ENCODE data around the gene STX1B. TPM values are rescaled to one million over a fixed set of nuclear protein-coding genes. Genes with fewer than 3 reads are reported as not detected.

STX1B gene
- total and polyA plus RNA-seq, 4 experiments from 2014 or later, result 1.5 to 2.4 TPM; not detected in 2

DNA sequence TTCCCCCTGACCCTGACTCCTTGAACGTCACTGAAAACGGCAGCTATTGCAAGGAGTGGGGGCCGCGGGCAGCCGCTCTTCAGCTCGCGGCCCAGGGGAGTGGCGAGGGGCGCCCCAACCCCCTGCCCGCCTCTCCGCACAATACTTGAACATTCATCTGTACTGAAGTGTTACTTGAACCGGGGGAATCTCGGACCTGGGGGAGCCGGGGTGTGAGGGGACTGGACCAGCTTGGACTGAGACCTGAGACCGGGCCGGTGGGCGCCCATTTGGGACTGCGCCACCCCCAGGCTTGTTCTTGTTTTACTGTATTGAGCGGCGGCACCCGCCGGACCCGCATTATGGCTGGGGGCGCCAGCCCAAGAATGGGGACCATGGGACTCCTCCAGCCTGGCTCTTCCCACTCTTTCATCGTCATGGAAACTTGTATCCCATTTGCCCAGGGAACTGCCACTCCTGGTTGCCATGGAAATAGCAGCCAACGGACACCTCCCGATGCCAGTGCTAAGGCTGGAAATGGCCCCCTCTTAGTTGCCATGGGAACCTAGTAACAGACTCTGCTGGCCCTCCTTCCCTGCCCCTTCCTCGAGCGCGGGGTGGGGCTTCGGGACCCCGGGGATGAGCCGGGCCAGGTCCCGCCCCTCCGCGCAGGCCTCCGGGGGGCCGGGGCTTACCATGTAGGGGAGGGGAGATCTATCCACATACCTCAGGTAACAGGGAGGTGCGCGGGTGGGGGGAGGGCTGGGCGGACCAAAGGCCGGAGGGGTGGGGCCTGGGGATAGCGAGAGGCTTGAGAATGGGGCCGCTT lies 62.4 kb downstream of the STX1B start:
- Mint-ChIP-seq H3K9me3 (no peaks in the 10 kb centered on the region), H3K36me3 (peaks cover 0 to 8% of the 10 kb centered on the region in 2 donors), H3K4me3 (peak overlapping the region in 2 of 8 donors; percentile 21 to 63), H3K4me1 (peaks cover 9 to 26% (median 20%) of the 10 kb centered on the region in 4 donors), H3K27me3 (no peaks in the 10 kb centered on the region), H3K27ac (peak overlapping the region in 4 of 7 donors; percentile 35 to 83 (median 68))
- Histone ChIP-seq H3K9me3 (ENCODE audit: control insufficient read depth in 1 of 2, low read length in 2 of 2) (no peaks in the 10 kb centered on the region), H3K4me1 (ENCODE audit: insufficient read depth, low read length) (peaks cover 15% of the 10 kb centered on the region), H3K36me3 (ENCODE audit: insufficient read depth, low read length) (no peaks in the 10 kb centered on the region), H3K27ac (ENCODE audit: low read depth, low read length) (no peak overlapping the region), H3K4me3 (ENCODE audit: low read length in 2 of 2) (no peak overlapping the region), H3K27me3 (ENCODE audit: insufficient read depth, low read length) (no peaks in the 10 kb centered on the region)
- ChIA-PET POLR2A (ENCODE audit: partially characterized antibody) (interaction anchor here (1.8 kb wide), 1 partner anchor 195 kb away, joined by 10 read pairs; no protein-coding TSS in a partner anchor), CTCF (ENCODE audit: partially characterized antibody) (interaction anchor here (0.7 to 1.4 kb wide), 2 partner anchors 47 to 921 kb away, joined by 3 read pairs; no protein-coding TSS in a partner anchor)
- DNase-seq, result no peak
- intact Hi-C loops (cut with micrococcal nuclease), result no loop called here

DNA sequence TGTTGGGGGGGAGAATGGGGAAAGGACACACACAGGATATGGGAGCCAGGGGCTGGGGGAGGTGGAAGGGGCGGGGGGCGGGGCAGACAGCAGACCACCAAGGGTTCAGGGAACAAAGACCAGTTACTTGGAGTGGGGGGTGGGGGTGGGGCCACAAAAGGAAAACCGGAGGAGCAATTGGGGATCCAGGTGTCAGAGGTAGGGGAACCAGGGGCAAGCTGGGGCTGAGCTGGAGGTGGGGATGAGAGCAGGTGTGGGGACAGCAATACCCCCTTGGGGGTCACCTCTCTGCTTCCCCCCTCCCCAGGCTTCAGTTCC lies 62.9 kb downstream of the STX1B start:
- no peaks in the 10 kb centered on the region for H3K27me3 ChIP-seq (ENCODE audit: insufficient read depth, low read length)
- Mint-ChIP-seq H3K4me3 (no peak overlapping the region), H3K27ac (no peak overlapping the region), H3K36me3 (peaks cover 0 to 8% of the 10 kb centered on the region in 2 donors), H3K9me3 (no peaks in the 10 kb centered on the region), H3K27me3 (no peaks in the 10 kb centered on the region), H3K4me1 (peaks cover 9 to 30% (median 20%) of the 10 kb centered on the region in 4 donors)
- no peak overlapping the region for H3K4me3 ChIP-seq (ENCODE audit: low read length in 2 of 2)
- CTCF ChIA-PET (ENCODE audit: partially characterized antibody), result no interaction called here
- no peak overlapping the region for H3K27ac ChIP-seq (ENCODE audit: low read depth, low read length)
- intact Hi-C loops (cut with micrococcal nuclease), result no loop called here
- no peak for DNase-seq
- H3K9me3 ChIP-seq (ENCODE audit: control insufficient read depth in 1 of 2, low read length in 2 of 2), result no peaks in the 10 kb centered on the region
- POLR2A ChIA-PET (ENCODE audit: partially characterized antibody), result interaction anchor here (0.7 kb wide), 1 partner anchor 127 kb away, joined by 4 read pairs; the partner anchor contains the start of genes ZNF646 and ZNF668
- no peaks in the 10 kb centered on the region for H3K36me3 ChIP-seq (ENCODE audit: insufficient read depth, low read length)
- H3K4me1 ChIP-seq (ENCODE audit: insufficient read depth, low read length), result peaks cover 15% of the 10 kb centered on the region

DNA sequence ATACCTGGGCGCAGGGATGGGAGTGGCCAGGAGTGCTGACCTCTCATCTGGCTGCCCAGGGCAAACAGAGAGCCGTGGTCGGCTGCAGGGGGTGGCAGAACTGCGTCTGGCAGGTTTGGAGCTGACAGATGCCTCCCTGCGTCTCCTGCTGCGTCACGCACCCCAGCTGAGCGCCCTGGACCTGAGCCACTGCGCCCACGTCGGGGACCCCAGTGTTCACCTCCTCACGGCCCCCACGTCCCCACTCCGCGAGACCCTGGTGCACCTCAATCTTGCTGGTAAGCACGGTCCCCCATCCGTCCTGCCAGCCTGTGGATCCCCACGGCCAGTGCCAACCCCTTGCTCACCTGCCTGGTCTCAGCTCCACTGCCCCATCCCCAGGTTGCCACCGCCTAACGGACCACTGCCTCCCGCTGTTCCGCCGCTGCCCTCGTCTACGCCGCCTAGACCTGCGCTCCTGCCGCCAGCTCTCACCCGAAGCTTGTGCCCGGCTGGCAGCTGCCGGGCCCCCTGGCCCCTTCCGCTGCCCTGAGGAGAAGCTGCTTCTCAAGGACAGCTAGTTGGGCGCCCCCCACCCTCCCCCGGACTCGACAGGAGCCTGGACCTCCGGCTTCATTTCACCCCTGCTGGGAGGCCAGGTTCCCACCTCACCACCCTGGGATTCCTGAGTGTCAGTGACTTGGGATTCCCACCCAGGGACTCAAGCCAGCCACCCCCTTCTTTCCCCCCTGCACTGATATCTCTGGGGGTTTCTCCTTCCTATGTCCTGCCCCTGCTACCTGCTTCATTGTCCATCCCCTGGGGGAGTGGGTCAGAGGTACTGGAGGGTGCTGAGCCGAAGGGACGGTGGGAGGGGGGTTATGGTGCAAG lies 63.5 kb downstream of the STX1B start:
- H3K36me3 ChIP-seq (ENCODE audit: insufficient read depth, low read length), result no peaks in the 10 kb centered on the region
- Mint-ChIP-seq H3K4me3 (peak overlapping the region in 3 of 8 donors; percentile 52 to 77 (median 57)), H3K27ac (peak overlapping the region in 4 of 7 donors; percentile 55 to 90 (median 72)), H3K9me3 (no peaks in the 10 kb centered on the region), H3K4me1 (peaks cover 11 to 36% (median 24%) of the 10 kb centered on the region in 4 donors), H3K36me3 (peaks cover 0 to 8% of the 10 kb centered on the region in 2 donors), H3K27me3 (no peaks in the 10 kb centered on the region)
- CTCF ChIA-PET (ENCODE audit: partially characterized antibody), result no interaction called here
- H3K4me1 ChIP-seq (ENCODE audit: insufficient read depth, low read length), result peaks cover 21% of the 10 kb centered on the region
- H3K4me3 ChIP-seq (ENCODE audit: low read length in 2 of 2), result no peak overlapping the region
- POLR2A ChIA-PET (ENCODE audit: partially characterized antibody), result interaction anchor here (0.7 kb wide), 1 partner anchor 127 kb away, joined by 4 read pairs; the partner anchor contains the start of genes ZNF646 and ZNF668
- H3K27me3 ChIP-seq (ENCODE audit: insufficient read depth, low read length), result no peaks in the 10 kb centered on the region
- intact Hi-C loops (cut with micrococcal nuclease), result no loop called here
- DNase-seq, result no peak
- no peak overlapping the region for H3K27ac ChIP-seq (ENCODE audit: low read depth, low read length)
- no peaks in the 10 kb centered on the region for H3K9me3 ChIP-seq (ENCODE audit: control insufficient read depth in 1 of 2, low read length in 2 of 2)

DNA sequence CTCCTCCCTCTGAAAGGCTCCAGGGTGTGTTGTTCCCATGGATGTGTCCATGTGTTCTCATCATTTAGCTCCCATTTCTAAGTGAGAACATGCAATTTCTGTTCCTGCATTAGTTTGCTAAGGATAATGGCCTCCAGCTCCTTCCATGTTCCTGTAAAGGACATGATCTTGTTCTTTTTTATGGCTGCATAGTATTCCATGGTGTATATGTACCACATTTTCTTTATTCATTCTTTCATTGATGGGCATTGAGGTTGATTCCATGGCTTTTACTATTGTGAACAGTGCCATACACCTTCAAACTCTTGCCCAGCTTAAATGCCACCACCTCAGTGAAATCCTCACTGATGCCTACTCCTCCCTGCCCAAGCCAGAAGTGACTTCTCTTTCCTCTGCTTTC lies 66.1 kb downstream of the STX1B start:
- Mint-ChIP-seq H3K9me3 (no peaks in the 10 kb centered on the region), H3K4me3 (no peak overlapping the region), H3K4me1 (peaks cover 5 to 18% (median 13%) of the 10 kb centered on the region in 4 donors), H3K27me3 (no peaks in the 10 kb centered on the region), H3K27ac (peak overlapping the region in 3 of 7 donors; percentile 37 to 80 (median 63)), H3K36me3 (peaks cover 0 to 4% of the 10 kb centered on the region in 2 donors)
- H3K4me1 ChIP-seq (ENCODE audit: insufficient read depth, low read length), result peaks cover 9% of the 10 kb centered on the region
- intact Hi-C loops (cut with micrococcal nuclease), result no loop called here
- H3K4me3 ChIP-seq (ENCODE audit: low read length in 2 of 2), result no peak overlapping the region
- no peaks in the 10 kb centered on the region for H3K36me3 ChIP-seq (ENCODE audit: insufficient read depth, low read length)
- ChIA-PET CTCF (ENCODE audit: partially characterized antibody) (interaction anchor here (0.9 to 6.9 kb wide), 3 partner anchors 10 to 106 kb away, joined by 3 to 65 read pairs (median 6); no protein-coding TSS in a partner anchor), POLR2A (ENCODE audit: partially characterized antibody) (interaction anchor here (0.5 to 0.9 kb wide), 3 partner anchors 14 to 1923 kb away, joined by 3 read pairs; no protein-coding TSS in a partner anchor)
- H3K27me3 ChIP-seq (ENCODE audit: insufficient read depth, low read length), result no peaks in the 10 kb centered on the region
- H3K9me3 ChIP-seq (ENCODE audit: control insufficient read depth in 1 of 2, low read length in 2 of 2), result no peaks in the 10 kb centered on the region
- no peak overlapping the region for H3K27ac ChIP-seq (ENCODE audit: low read depth, low read length)
- DNase-seq, result no peak

DNA sequence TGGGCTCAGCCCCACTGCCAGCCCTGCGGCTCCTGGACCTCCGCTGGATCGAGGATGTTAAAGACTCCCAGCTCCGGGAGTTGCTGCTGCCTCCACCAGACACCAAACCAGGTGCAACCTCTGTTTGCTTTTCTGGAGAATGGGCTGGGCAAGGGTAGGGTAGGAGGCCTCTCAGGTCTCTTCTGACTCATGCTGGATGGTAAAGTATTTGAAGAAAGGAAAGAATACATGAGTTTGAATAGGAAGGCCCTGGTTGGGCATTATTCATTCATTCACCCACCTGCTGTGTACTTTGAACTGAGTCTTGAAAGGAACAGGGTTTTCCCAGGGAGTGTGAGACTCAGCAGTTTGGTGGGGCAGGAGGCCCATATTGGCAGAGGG lies 68.0 kb downstream of the STX1B start:
- H3K4me3 ChIP-seq (ENCODE audit: low read length in 2 of 2), result peak overlapping the region in 1 of 2 donors; percentile 22
- Mint-ChIP-seq H3K27ac (peak overlapping the region in 3 of 7 donors; percentile 41 to 59 (median 50)), H3K4me1 (peaks cover 9 to 24% (median 18%) of the 10 kb centered on the region in 4 donors), H3K36me3 (peaks cover 0 to 9% of the 10 kb centered on the region in 2 donors), H3K27me3 (no peaks in the 10 kb centered on the region), H3K9me3 (no peaks in the 10 kb centered on the region), H3K4me3 (peak overlapping the region in 1 of 8 donors; percentile 15)
- CTCF ChIA-PET (ENCODE audit: partially characterized antibody), result interaction anchor here (0.6 to 6.9 kb wide), 17 partner anchors 8 to 555 kb away, joined by 3 to 70 read pairs (median 4); partner anchors contain the start of gene PHKG2
- no peak for DNase-seq
- H3K4me1 ChIP-seq (ENCODE audit: insufficient read depth, low read length), result peaks cover 9% of the 10 kb centered on the region
- H3K27me3 ChIP-seq (ENCODE audit: insufficient read depth, low read length), result no peaks in the 10 kb centered on the region
- H3K36me3 ChIP-seq (ENCODE audit: insufficient read depth, low read length), result no peaks in the 10 kb centered on the region
- intact Hi-C loops (cut with micrococcal nuclease), result loop anchor here (1.0 to 2.0 kb wide), 3 partner anchors 20 to 98 kb away; partner anchors contain the start of gene FBXL19
- H3K9me3 ChIP-seq (ENCODE audit: control insufficient read depth in 1 of 2, low read length in 2 of 2), result no peaks in the 10 kb centered on the region
- H3K27ac ChIP-seq (ENCODE audit: low read depth, low read length), result no peak overlapping the region
- POLR2A ChIA-PET (ENCODE audit: partially characterized antibody), result interaction anchor here (0.7 to 1.9 kb wide), 8 partner anchors 8 to 332 kb away, joined by 3 to 10 read pairs (median 4); partner anchors contain the start of genes FBXL19, SETD1A and ZNF689

DNA sequence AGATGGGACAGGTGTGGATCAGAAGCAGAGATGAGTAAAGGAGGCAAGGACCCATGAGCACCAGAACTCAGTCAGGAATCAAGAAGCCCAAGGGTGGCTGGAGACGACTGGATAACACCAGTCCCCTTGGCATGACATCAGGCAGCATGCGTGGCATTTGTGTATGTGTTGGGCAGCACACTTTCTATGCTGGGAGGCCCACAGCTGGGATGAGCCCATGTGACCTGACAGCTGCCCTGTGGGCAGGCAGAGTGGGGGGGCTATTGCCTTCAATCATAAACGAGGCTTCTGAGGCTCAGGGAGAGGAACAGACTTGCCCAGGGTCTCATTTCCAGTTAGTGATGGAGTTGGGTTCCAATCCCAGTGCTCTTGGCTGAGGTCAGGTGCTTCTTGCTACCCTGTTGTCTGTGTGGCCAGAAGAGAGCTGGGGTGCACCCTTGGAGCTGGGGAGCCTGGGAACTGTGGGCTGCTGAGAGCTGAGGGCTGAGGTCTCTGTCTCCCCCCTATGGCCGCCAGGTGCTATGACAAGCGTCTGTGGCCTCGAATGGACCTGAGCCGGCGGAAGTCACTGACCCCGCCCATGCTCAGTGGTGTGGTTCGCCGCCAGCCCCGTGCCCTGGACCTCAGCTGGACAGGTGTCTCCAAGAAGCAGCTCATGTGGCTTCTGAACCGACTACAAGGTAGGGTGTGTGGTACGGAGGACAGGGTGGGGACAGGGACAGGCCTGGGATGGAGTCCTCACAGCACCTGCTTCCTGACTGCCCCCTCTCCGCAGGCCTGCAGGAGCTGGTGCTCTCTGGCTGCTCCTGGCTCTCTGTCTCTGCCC lies 68.6 kb downstream of the STX1B start:
- peak overlapping the region in 3 of 8 donors; percentile 15 to 29 (median 29) for H3K4me3 Mint-ChIP-seq
- H3K9me3 ChIP-seq (ENCODE audit: control insufficient read depth in 1 of 2, low read length in 2 of 2), result no peaks in the 10 kb centered on the region
- no peaks in the 10 kb centered on the region for H3K27me3 ChIP-seq (ENCODE audit: insufficient read depth, low read length)
- peaks cover 0 to 11% of the 10 kb centered on the region in 2 donors for H3K36me3 Mint-ChIP-seq
- no peaks in the 10 kb centered on the region for H3K36me3 ChIP-seq (ENCODE audit: insufficient read depth, low read length)
- no peaks in the 10 kb centered on the region for H3K9me3 Mint-ChIP-seq
- H3K4me1 ChIP-seq (ENCODE audit: insufficient read depth, low read length), result peaks cover 9% of the 10 kb centered on the region
- H3K4me3 ChIP-seq (ENCODE audit: low read length in 2 of 2), result peak overlapping the region in 1 of 2 donors; percentile 22
- intact Hi-C loops (cut with micrococcal nuclease), result loop anchor here (1.0 to 2.0 kb wide), 3 partner anchors 19 to 98 kb away; partner anchors contain the start of gene FBXL19
- H3K4me1 Mint-ChIP-seq, result peaks cover 9 to 24% (median 21%) of the 10 kb centered on the region in 4 donors
- DNase-seq, result peak; percentile 46 to 60 (median 59)
- H3K27ac Mint-ChIP-seq, result peak overlapping the region in 4 of 7 donors; percentile 5 to 78 (median 49)
- ChIA-PET CTCF (ENCODE audit: partially characterized antibody) (interaction anchor here (0.6 to 6.9 kb wide), 22 partner anchors 8 to 555 kb away, joined by 3 to 70 read pairs (median 4); partner anchors contain the start of genes ARMC5, FBXL19, PHKG2 and PRR14), POLR2A (ENCODE audit: partially characterized antibody) (interaction anchor here (0.6 to 1.9 kb wide), 9 partner anchors 8 to 331 kb away, joined by 3 to 10 read pairs (median 6); partner anchors contain the start of genes FBXL19 and ZNF689)
- no peaks in the 10 kb centered on the region for H3K27me3 Mint-ChIP-seq
- H3K27ac ChIP-seq (ENCODE audit: low read depth, low read length), result no peak overlapping the region

Data from CD4-positive, alpha-beta memory T cell (primary cell).